NCI-H510A (cell line): Measurements from ENCODE around the gene TRPM3.

Source experiments
- DNase-seq: peaks from one replicate; lab custom pipeline; 2025; lab: John Stamatoyannopoulos, UW

Gene TRPM3

GRCh38 chr9:70553707-70554673 is 567.4 kb downstream of the TRPM3 start:
- no peak for DNase-seq

DNA sequence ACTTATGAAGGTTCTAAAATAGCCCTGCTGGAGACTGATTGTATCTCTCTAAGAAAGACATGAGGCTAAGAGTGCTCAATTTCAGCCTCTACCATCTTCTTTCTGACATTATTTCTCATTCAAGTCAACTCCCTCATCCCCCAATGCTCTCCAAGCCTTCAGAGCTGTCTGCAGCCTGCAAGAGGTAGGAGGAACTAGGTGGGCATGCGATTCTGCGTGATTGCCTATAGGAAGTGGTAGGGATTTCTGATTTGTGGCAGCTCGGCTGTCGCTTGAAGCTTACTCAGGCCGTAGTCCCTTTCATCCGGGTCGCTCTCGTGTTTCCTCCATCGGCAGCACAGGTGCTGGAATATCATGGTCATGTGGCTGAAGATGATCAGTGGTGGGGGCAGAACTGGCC is 568.9 kb downstream of the TRPM3 start:
- DNase-seq: no peak

DNA sequence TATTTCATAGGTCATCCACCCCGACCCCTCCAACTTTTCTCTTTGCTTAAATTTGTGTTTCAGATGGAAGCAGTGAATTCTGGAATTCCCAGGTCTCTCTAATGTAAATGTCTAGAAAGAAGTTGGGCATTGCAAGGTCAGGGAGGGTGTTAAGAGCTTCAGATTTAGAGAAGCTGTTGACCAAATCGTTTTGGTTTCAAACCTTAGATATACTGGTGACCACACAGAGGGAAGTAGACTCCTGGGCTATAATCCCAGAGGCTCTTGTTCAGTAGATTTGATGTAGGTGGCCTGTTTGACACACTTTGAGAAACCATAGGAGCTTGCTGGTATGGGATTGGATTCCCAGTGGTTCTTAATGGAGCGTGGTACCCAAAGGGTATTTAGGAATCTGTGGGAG is 569.6 kb downstream of the TRPM3 start:
- DNase-seq: no peak

DNA sequence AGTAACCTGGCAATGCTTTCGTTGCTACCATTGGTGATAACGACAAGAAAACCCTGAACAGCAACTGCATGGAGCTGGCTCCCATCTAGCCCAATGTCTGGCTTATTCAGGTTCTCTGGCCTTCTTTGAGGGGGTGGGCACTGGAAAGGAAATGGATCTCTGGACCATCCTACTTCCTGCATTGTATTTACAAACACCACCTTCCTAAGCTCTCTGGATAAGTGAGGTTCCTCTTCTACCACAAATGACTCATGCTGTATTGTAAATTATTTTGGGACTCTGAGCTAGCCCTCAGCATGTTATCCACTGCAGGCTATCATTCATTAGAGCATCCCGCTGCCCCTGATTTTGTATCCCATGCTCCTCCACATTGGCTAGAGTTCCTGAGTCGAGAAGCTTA is 570.0 kb downstream of the TRPM3 start:
- no peak for DNase-seq

- no peak for DNase-seq
Observed at GRCh38 chr9:70549926-70550325, 571.5 kb downstream of the TRPM3 start.

GRCh38 chr9:70542311-70542931 is 579.0 kb downstream of the TRPM3 start:
- DNase-seq: no peak

DNA sequence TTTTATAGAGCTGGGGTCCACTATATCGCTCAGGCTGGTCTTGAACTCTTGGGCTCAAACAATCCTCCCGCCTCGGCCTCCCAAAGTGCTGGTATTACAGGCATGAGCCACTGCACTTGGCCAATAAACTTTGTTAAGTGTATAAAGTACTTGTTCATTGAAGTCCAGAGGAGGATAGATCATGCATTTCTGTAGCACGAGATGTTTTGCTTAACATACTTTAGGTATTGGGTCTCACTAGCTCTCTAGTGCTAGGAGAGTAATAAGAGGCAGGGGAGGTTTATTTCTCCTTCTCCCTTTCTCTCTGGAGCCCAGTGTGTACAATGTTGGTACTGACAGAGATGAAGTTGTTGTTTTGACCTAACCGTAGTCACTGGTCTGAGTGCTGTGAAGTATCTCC is 581.4 kb downstream of the TRPM3 start:
- DNase-seq: no peak

DNA sequence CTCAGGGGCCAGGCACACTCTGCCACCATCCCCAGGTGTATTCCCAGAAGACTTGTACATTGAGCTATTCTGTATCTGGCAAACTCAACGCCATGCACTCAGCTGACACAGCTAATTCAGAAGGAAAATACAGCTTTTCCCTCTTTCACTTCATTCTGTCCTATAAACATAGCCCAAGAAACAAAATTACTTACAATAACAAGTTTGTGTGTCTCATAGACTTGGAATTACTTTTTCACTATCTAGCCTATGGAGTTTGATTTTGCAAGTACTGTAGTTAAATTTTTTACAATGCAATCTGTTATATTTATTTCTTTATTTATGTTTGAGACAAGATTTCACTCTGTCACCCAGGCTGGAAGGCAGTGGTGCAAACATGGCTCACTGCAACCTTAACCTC is 581.9 kb downstream of the TRPM3 start:
- no peak for DNase-seq

DNA sequence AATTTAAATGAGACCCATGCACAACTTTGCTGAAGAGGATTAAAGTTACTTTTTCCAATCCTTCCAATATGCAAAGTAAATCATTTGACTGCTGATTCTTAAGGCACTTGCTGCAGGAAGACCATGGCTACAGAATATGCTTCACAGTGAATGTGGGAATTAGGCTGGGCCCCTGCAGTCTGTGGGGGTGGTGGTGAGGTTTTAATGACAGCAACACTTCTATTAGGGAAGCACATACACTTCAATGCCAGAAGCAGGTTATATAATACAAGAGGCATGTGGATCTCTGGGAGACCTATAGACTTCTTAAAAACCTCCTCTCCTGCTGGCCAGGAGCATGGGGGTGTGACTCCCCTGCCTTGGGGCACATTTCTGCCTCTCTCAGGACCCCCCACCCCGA is 582.4 kb downstream of the TRPM3 start:
- DNase-seq: no peak

GRCh38 chr9:70537084-70537483 is 584.3 kb downstream of the TRPM3 start:
- DNase-seq: no peak

DNA sequence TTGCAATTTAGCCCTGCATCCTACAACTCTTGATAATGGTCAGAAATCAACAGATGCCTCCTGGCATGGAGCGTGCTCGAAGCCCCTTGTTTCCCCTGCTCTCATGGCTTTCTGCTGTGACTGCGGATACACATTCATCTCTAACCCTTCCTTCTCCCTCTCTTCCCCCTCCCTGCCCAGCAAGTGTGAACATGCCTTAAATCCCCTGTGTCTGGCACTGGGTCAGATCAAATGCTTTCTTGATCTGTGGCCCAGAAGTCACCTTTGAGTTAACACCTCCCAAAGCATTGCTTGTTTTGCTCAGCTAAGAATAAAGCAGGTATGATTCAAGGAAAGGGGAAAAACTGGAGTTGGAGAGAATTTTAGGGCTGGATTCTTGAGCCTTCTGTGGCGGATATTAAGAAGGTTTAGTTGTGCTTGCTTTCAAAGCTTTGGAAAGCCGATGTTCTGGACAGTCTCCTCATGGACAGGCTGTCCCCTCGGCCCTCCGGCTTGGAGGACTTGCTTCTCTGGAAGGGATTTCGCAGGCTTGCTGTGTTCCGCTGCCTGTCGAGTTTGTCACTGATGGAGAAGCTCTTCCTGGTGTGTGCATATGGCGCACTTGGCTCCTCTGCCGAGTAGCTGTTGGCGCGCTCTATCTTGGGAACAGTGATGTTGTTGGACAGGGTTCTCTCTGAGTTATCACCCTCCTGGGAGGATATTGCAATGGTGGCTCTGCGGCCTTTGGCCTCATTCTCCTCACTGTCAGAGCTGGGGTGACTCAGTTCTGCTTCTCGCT is 585.7 kb downstream of the TRPM3 start:
- DNase-seq: no peak

- DNase-seq: no peak
Observed at GRCh38 chr9:70534471-70534870, 587.0 kb downstream of the TRPM3 start.

DNA sequence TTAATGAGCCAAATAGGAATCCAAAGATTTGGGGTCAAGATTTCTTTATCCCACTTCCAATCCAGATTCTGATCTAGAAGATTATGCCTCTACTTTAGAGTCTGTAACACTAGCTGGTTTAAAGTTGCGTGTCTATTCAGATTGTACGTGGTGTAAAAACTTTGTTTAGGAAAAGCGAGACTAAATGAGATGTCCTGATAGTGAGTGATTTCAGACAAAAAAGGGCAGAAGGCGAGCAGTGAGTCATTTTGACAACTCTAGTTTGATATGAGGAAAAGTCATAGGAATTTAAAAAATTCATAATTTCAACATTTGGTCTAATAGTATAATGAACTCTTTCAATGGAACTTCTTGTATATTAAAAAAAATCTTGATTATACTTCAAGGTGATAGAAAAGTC is 587.4 kb downstream of the TRPM3 start:
- DNase-seq: no peak

DNA sequence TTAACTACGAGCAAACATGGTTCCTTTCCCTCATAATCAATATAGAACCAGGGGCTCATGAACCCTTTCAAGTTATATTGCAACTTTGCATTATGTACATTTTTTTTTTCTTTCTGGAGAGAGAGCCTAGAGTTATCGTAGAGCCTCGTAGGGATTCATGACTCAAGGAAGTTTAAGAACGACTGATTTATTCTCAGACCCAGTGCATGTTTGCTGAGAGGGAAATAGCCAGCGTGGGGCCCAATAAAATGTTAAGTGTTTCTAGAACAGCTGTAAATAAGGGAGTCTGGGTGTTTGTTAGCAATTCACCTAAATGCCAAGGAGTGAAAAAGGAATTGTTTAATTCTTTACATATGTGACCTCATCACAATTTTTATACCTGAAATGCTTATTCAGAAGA is 587.9 kb downstream of the TRPM3 start:
- DNase-seq: no peak

DNA sequence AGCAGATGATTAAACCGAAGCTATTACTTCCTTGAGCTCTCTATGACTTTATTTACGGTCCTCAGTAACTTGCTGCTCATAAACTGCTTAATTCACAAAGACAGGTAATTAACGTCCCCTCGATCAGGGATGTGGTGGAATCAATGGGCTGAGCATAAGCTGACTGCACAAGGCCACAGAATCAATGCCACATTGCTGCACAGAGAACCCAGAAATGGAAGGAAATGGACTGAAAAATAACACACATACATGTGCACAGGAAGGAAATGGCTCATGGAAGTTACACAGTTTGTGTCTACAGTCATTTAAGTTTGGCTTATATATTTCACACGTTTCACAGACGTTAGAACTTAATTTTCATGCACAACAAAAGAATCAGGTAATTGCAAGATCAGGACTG is 588.7 kb downstream of the TRPM3 start:
- no peak for DNase-seq

GRCh38 chr9:70531311-70531710 is 590.1 kb downstream of the TRPM3 start:
- DNase-seq: no peak

- DNase-seq: no peak
Observed at GRCh38 chr9:70530716-70531115, 590.7 kb downstream of the TRPM3 start.

- no peak for DNase-seq
Observed at GRCh38 chr9:70529833-70530232, 591.6 kb downstream of the TRPM3 start.

DNA sequence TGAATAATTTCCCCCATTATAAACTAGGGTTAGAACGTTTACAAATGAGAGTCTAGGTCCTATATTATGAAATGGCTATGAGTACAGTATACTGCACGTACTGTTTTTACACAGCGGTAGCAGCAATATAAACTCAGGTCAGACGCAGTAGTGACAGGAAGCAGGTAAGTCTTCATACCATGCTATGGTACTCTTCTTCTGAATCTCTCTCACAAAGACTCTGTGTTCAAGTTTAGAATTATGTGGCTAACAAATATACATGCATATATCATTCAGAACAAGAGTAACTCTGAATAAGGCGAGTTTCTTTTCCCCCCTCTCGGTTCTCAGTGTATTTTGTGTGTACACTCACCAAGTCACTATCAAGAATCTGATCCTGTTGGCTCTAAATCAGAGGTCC is 592.0 kb downstream of the TRPM3 start:
- DNase-seq: no peak

DNA sequence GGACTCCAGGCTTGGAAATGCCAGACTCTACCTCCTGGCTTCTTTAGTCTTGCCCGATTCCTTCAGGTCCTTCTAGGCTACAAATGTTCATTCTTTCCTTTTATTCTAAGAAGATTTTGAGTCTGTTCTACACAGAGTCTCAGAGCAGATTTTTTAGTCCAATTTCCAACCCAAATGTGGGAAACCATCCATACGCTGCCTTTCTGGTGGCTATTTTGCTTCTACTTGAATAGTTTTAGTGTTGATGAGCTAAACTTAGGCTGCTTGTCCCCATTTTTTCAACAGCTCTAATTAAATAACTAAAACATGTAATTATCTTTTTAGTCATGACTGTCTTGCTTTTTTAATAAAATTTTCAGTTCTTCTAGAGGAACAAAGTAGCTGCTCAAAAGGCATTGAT is 594.5 kb downstream of the TRPM3 start:
- DNase-seq: no peak

GRCh38 chr9:70525519-70525918 is 595.9 kb downstream of the TRPM3 start:
- DNase-seq: no peak

GRCh38 chr9:70519912-70520724 is 601.3 kb downstream of the TRPM3 start:
- DNase-seq: no peak
